GM21529 (cell line): ENCODE results near the gene ZFAND3.

ENCODE experiments used
- ATAC-seq: cut with Tn5 transposase; IDR thresholded peaks from one replicate; pipeline ENCODE4 v1.9.1; 2021; ENCODE audit not compliant: unreplicated experiment

Gene ZFAND3, protein sequence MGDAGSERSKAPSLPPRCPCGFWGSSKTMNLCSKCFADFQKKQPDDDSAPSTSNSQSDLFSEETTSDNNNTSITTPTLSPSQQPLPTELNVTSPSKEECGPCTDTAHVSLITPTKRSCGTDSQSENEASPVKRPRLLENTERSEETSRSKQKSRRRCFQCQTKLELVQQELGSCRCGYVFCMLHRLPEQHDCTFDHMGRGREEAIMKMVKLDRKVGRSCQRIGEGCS

DNA sequence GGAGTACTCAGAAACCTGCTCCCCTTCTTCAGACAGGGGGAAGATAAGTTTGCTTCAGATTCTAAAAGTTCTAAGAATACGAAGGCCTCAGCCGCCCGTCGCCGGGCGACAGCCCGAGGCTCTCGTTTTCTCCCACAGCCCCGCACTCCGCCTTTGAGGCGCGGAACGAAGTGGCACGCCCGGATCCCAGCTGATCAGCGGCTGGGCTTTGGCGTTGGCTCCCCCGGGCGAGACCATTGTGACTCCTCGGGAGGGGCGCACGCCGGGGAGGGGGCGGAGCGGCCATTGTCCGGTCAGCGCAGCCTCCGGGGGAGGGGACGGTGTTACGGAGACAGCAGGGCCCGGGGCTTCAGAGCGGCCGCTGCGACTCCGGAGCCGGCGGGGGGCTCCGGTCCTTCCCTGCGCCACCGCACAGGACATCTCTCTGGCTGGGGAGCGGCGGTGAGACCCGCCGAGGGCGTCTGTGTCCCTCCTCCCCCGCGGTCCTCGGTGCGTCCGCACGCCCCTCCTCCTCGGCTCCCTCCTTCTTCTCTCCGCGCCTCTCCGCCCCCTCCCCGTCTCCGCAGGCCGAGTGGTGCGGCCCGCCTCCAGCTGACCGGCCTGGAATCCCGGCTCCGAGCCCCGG is at the start of gene ZFAND3:
TSS of gene ZFAND3 (plus strand) at position 551 of the 625 bp plus-strand sequence. CDS start 219 bp downstream, outside the sequence.
- peak; percentile 78 for ATAC-seq

DNA sequence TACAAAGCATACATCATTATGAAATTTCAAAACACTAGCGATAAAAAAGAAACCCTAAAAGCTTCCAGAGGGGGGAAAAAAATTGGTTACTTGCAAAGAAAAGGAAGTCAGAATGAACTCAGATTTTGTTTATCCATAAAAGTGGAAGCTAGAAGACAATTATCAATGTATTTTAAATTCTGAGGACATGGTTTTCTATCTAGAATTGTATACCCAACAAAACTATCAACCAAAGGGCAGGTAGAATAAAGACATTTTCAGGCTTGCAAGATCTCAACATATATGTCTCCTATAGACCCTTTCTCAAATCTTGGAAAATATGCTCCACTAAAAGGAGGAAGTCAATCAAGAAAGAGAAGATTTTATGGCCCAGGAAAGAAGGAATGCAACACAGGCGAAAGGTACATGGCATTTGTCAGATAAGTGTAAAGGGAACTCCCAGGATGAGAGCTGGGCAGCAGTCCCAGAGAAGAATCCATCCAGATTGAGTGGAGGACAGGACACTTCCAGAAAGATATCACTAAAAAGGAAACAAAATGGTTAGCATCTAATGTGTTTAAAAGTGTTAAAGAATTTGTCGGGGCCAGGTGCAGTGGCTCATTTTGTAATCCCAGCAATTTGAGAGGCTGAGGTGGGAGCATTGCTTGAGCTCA is 45.4 kb upstream of the ZFAND3 start:
- no peak for ATAC-seq

DNA sequence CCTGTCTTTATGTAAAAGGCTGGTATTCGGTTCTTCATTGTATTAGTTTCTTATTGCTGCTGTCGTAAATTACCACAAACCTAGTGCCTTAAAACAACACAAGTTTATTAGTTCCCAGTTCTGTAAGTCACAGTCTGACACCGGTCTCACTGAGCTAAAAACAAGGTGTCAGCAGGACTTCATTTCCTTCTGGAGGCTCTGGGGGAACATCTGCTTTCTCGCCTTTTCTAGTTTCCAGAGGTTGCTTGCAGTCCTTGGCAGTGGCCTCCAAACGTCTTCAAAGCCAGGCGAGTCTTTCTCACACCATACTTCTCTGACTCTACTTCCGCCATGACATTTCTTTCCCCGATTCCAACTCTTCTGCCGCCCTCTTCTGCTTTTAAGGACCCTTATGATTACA is 43.0 kb upstream of the ZFAND3 start:
- ATAC-seq, result no peak

DNA sequence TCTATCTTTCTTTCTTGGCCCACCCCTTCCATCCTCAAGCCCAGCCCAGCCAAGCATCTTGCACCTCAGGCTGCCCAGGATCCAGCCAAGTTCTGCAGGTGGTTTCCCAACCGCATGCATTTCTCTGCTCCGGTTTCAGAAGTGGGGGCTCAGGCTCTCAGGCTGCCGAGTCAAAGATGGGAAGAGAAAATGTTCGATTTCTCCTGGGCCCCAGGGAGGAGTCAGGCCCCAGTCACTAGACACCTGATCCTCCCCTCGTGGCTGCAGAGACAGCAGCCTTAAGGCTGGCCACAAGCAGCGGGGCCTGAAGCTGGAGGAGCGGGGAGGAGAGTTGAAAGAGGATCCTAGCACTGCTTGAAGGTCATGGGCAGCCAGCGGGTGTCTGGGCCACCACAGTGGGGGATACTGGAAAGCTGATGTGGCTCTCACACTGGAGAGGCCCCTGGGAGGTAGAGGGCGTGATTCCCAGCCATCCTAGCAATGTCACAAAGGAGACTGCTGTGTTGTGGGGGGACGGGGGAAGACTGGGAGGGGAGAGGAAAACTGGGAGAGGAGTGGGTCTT is 42.2 kb upstream of the ZFAND3 start:
- peak; percentile 50 for ATAC-seq

DNA sequence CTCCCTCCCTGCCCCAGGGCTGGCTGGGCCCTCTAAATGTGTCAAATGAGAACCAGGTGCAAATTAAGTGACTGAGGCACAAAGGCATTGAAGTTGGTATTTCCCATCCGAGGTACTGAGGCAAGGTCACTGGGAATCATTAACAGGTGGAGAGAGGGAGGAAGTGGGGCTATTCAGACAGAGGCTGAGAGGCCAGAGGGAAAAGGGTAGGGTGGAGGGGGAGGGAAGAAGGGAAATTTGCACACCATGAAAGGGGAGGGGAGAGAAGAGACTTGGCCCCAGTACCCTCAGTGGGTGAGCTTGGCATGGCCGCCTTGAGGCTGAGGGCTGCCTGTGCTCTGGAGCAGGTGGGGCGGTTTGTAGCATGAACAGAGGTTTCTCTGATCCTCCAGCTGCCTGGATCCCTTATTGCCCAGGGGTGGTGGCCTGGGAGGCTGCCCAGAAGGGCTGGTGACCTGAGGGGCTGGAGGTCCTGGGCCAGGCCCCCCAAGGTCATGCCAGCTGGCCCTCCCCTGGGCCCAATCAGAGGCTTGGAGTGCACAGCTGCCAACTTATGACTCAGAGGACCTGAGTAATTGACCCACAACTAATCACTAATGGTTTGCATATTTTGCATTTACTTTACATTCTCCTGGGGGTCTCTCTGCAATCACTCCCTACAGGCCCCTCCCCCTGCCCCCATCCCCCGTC is 40.3 kb upstream of the ZFAND3 start:
- ATAC-seq, result no peak

DNA sequence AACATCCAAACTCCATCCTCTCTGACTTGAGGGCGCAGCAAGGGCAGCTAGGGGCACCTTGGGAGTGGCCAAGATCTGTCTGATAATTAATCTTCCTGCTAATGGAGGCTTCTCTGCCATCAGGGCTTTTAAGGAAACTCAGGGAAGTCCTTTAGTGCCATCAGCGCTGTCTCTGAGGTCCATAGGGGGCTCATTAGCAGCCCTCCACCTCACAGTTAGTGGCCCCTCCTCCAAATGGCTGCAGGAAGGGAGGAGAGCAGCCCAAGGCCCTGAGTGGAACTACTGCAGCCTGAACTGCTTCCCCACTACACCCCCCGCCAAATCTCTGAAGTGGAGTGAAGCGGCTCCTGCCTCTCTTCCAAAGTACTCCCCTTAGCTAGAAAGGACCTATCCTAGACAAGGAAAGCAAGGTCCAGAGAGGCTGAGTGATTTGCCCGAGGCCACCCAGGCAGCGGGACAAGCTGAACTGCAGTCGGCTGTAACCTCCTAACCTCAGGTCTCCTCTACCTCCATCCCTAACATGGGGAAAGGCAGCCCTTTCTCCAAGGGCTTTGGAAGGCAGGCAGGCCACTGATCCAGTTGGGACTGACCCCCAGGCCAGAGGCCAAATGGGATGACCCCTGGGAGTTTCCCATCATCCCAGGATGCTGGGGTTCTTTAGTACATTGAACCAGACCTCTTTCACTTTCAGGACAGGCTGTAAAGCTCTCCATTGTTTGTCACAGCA is 39.5 kb upstream of the ZFAND3 start:
- no peak for ATAC-seq

DNA sequence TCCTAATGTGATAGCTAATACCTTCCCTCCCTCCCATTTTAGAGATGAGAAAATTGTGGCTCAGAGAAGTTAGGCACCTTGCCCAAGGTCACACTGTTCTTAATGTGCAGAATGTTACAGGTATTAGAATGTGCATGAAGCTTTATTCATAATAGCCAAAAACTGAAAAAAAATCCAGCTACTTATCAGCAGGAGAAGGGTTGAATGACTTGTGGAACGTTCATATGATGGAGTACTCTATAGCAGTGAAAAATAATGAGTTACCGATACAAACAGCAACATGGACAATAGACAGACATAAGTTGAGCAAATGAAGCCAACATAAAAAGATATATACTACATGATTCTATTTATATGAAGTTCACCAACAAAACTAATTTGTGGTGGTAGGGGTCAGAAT is 37.7 kb upstream of the ZFAND3 start:
- ATAC-seq, result no peak

DNA sequence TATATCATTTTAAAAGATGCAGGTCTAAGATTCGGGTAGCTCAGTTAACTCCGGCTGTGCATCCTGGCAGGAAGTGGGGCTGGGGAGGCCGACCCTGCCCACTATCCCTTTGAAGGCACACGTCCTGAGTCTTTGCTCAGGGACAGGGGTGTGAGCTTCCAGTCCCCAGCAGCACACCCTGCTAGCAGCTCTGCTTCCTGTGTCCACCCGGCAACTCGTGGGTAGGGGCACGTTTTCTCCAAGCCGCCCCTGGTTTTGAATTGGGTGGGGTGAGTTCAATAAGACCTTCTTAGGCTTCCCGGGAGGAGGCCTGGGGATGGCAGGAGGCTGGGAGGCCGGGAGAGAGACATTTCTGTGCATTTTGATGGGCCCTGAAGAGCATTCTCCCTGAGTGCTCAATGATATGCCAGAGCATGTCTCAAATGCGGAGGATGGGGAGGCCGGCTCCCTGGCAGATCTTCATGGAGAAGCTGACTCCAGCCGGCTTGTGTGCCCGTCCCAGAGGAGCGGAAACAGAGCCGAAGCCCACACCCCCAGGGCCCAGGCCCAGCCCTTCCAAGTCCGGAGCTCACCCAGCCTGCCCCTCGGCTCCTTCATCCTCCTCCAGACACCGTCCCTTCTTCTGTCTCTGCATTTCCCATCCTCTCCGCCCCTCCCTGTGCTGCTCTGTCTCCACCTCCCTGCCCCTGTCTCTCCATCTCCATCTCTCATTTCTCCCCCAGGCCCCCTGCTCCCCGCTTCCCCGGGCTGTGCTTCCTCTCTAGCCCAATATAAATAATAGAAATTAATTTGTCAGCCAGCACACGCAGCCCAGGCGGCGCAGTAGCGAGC is 36.3 kb upstream of the ZFAND3 start:
- no peak for ATAC-seq

DNA sequence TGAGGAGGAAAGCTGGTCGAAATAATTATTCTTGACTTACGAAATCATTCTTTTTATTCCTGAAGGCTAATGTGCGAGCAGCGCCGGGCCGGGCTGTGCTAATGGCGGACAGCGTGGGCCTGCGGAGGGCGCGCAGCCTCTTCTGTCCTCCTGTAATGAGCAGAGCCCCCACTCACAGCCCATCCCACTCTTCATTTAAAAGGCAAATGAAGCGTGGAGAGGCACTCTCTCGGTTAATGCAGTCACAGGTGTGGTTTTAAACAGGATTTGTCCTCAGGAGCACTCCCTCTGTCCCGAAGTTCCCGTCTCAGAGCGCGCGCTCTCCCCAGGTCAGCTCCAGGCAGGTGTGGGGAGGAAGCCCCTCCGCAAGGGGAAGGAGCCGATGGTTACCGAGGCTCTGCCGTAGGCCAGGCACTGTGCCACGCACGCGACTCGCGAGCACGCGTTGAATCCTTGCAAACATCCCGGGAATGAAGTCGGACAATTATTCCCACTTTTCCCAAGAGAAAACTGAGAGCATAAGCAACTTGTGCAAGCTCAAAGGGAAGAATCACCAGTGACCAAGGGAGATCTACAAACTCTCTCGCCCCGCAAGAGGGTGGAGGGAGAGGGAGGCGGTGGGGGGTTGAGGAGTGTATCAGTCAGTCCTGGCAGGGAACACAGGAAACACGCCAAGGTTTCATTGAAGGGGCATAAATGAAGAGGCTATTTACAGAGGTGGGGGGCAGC is 35.5 kb upstream of the ZFAND3 start:
- no peak for ATAC-seq

DNA sequence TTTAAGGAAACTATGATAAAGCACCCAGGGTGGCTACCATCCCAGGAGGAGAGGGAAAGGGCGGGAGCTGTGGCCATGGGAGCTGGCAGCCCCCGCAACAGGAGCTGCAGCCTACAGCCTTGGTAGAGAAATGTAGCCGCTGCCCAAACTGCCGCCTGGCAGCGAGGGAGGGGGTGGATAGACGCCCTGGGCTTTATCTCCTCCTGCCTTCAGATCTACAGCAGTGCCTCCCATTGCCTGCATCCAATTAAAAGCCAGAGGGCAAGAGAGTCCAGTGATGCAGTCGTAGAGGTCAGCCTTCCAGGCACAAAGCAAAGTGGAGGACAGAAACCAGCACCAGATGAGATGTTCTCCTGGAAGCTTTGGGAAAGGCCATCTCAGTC is 35.0 kb upstream of the ZFAND3 start:
- no peak for ATAC-seq

DNA sequence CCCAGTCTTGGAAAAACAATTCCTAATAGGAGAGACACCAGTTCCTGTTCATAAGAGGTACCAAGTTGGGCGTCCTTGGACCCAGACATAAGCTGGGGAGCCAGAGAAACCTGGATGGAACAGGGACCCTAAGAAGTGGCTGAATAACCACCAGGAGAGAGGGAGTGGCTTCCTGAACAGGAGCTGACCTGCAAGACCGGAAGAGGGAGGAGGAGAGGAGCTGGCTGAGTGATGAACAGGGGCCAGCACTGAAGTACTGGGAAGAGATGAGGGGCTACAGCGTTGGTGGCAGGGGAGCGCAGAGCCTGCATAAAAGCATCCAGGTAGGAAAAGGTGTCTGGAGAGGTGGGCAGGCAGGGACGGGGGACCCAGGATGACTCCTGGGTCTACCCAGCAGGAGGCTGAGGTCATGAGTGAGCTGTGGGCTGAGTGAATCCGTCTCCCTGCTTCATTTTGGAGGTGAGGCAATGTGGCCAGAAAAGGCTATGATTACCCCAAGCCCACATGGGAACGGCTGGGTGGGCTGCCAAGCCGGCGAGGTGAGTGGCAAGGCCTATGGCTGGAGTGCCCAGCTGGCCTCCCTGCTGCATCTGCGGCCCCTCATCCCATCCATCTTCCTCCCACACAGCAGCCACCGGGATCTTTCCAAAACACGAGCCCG is 34.4 kb upstream of the ZFAND3 start:
- ATAC-seq, result no peak

DNA sequence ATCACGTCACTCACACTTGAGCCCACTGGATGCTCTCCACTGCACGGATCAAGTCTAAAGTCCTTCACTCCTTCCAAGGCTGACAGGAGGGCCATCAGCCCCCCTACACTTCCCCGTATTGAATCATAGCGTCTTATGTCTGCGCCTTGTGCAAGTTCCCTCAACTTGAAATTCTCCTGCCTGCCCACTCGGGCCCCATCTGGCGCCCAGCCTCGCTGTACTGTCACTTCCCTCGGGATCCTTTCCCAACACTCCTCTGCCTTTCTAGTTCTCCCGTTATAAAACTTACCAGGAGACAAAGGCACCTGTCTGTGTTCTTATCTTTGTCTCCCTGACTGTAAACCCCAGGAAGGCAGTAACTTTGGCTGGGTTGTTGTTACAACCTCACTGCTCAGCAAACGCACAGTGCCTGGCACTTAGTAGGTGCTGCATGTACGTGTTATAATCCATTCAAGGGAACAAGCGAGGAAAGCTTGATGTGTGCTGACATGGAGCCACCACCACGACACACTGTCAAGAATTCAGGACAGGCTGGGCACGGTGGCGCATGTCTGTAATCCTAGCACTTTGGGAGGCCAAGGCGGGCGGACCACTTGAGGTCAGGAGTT is 33.8 kb upstream of the ZFAND3 start:
- no peak for ATAC-seq

DNA sequence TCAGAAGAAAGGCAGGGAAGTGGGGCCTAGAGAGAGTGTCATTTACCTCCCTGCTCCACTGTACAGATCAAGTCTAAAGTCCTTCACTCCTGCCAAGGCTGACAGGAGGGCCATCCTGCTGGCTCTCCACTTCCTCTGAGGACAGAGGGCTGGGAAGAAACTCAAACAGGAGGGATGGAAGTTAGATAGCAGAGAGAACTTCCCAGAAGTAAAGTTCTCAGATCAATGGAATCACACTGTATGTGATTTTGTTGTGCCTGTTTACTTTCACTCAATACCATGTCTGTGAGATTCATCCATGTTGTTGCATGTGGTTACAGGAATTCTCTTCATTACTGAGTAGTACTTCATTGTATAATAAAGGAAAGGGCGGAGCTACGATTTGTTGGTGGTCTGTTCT is 32.3 kb upstream of the ZFAND3 start:
- ATAC-seq, result no peak

DNA sequence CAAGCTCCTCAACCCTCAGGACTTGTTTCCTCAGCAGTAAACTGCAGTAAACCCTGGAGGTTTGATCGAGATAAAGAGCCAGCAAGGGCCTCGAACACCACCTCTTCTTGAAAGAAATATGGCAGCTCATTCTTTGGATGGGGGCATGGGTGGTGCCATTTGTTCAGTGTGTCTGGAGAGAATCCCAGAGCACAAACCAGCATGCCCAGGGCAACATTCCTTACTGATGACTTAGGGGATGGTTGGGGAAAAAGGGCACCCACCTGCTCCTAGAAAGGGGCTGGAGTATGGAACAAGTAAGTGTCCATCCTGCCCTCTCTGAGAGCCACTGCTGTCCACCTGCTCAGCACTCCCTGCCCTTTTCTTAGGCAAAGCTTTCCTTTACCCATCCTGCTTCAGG is 31.3 kb upstream of the ZFAND3 start:
- ATAC-seq, result no peak

DNA sequence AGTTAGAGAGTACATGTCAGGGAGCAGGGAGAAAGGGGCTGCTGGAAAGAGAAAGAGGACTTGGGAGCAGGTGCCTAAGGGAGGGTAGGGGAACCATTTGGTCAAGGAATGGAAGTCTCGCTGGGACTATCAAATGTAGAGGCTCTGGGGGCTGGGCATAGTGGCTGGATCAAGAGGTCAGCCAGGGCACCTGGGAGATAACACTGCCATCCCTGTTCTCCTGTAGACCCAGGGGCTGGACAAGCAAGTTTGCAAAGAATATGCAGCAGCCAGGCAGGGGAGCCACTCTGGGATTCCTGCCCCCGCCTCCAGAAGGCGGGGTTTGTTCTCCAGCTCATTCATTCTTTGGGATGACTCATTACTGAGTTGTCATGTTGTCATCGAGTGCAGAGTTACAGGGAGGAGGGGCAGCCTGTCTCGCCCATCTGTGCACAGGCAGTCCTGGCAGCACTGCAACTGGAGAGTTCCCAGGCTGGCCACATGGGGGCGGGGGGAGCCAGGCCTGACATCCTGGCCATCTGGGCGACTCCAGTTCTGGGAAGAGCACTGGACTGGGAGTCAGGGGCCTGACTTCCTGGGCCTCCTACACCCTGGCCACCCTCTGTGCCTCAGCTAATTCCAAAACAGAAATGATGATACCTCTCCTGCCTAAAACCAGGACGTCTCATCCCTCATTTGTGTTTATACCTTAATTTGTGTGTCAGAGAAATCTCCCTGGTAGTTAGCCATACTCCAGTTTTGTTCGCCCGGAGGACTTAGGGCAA is 28.2 kb upstream of the ZFAND3 start:
- ATAC-seq, result peak; percentile 98

DNA sequence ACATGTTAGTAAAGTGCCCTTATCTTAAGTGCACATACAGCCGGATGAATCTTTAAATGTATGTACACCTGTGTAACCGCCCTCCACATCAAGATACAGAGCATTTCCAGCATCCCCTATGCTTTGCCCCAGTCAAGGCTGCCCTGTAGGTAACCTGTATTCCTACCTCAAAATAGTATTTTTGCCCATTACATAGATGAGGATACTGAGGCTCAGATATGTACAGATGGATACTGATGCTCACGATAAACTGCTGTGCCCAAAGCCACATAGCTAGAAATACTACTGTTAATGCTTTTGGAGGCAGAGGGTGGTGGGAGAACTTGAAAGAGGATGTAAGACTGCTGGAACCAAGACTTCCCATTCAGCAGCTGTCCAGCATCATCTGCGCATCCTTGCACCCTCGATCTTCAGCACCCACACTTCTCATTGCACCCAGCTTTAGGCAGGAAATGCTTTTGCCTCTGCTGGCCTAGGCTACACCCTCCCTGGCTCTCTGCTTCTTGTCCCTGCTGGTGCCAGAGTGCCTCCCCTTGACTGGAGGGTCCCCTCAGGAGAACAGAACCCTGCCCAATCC is 27.0 kb upstream of the ZFAND3 start:
- no peak for ATAC-seq

DNA sequence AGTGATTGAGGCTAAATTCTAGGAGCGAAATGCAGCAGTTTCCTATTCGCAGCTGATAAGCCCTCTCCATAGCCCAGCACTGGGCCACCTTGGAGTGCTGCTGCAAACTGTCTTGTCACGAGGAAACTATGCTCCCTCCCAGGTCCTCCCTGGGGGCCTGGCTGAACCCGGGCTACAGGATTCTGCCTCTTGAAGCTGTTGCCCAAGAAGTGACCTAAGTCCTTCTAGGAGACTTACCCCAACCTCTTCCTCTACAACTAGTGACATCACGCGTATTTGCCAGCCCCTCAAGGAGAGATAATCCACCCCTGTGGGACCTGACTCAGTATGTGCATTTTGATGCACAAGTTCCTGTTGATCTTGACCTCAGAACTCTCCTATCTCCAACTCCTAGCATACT is 26.5 kb upstream of the ZFAND3 start:
- no peak for ATAC-seq
